ENCODE results near the gene CFAP74. TPM values are rescaled to one million over a fixed set of nuclear protein-coding genes. Genes with fewer than 3 reads are reported as not detected.

The CFAP74 gene
- total and polyA plus RNA-seq, 9 of the 15 experiments (the other 6 are each of a cell fraction or from before 2014, with no cell fraction given): 0.03 to 0.15 (median 0.05) TPM; not detected in 6

- TF ChIP-seq E2F8 (IDR thresholded peaks at IDR 0.05; ENCODE audit: low read depth, partially characterized antibody) (no peak), TGIF2 (CRISPR knock-in tag; IDR thresholded peaks at IDR 0.05) (0 out of 2 replicates have a peak, but pooled peaks have one; percentile 10), TCF7 (IDR thresholded peaks at IDR 0.05; ENCODE audit: borderline replicate concordance) (peak; percentile 43; the same call in 1 of the 2 replicates), PATZ1 (CRISPR knock-in tag; IDR thresholded peaks at IDR 0.05; ENCODE audit: borderline replicate concordance) (no peak), ZNF12 (CRISPR knock-in tag; IDR thresholded peaks at IDR 0.05) (no peak), ZNF77 (CRISPR knock-in tag; IDR thresholded peaks at IDR 0.05) (no peak), ELK1 (CRISPR knock-in tag; IDR thresholded peaks at IDR 0.05) (no peak), ILF3 (IDR thresholded peaks at IDR 0.05; ENCODE audit: borderline replicate concordance) (0 out of 2 replicates have a peak, but pooled peaks have one; percentile 67), PRDM10 (IDR thresholded peaks at IDR 0.05; ENCODE audit: partially characterized antibody) (no peak), HBP1 (CRISPR knock-in tag; IDR thresholded peaks at IDR 0.05) (peak; percentile 93; the same call in 1 of the 2 replicates), ZNF280A (IDR thresholded peaks at IDR 0.05; ENCODE audit: low read depth, partially characterized antibody) (no peak), POLR2A (conservative IDR thresholded peaks at IDR 0.05) (peak; percentile 62), MAZ (CRISPR knock-in tag; conservative IDR thresholded peaks at IDR 0.05 in 1 of 2, IDR thresholded peaks at IDR 0.05 in 1 of 2) (peak; percentile 13 to 62; a peak in 1 of 4 replicates), PRMT5 (CRISPR knock-in tag; IDR thresholded peaks at IDR 0.05) (no peak)
These were observed 113.6 kb downstream of the CFAP74 start (continued) for GRCh38 chr1:1889847-1890505.
